GM13976 (cell line): ENCODE data around the gene RTBDN.

Experiments used
- DNase-seq: peaks from one replicate; pipeline ENCODE4 v3.0.0; 2012; ENCODE audit warnings: low spot score
- in situ Hi-C: fragments of 300-500 bp; cut with MboI; formaldehyde crosslinking; loops from one replicate; pipeline ENCODE4 v1.12.0; 2022; ENCODE audit warnings: low sequenced_read_pairs, mixed read lengths, inconsistent platforms; ENCODE audit not compliant: unreplicated experiment
- TF ChIP-seq, protein P1 (sequence below): IDR thresholded peaks from 2 replicates; pipeline ENCODE4 v1.5.1; 2012; ENCODE audit warnings: borderline replicate concordance, mild to moderate bottlenecking; ENCODE audit not compliant: insufficient read depth; ENCODE audit errors: extremely low read depth, missing control alignments, control extremely low read depth

RTBDN gene

DNA sequence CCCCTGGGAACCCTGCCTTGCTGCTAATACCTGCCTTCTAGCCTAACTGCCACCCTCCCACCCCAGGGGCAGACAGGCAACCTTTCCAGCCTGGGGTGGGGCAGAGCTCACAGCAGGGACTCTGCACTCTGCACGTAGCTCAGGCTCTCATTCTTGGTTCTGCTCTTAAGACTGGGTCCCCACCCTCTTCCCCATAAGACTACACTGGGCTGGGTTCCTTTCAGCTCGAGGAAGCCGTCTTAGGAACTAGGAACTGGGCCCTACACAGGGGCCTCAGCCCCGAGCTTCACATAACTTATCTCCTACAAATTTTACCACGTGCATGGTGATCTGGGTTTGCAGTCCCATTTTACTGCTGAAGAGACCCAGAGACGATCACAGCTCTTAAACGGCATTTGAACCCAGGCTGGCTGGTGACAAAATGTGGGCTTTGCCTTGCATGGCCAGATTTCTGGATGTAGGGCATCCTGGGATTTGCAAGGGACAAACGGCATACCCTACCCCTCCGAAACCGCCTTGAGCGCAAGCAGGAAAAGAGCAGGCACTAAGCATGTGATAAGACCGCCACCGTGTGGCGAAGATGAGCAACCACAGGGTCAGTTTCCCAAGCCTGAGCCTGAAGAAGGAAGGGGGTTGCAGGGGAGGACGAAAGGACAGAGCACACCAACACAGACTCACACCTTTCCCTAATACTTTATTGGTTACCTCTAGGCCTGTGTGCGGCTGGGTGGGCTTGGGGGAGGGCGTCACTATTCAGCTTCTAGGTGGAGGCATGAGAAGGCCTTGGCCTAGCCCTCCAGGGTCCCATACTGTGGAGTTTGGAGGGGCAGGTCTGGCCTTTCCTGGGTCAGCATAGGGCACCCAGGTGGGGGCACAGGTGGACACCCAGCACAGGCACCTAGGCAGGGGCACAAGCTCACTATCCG, 38.0 kb downstream of the RTBDN start:
- TF ChIP-seq, protein P1, sequence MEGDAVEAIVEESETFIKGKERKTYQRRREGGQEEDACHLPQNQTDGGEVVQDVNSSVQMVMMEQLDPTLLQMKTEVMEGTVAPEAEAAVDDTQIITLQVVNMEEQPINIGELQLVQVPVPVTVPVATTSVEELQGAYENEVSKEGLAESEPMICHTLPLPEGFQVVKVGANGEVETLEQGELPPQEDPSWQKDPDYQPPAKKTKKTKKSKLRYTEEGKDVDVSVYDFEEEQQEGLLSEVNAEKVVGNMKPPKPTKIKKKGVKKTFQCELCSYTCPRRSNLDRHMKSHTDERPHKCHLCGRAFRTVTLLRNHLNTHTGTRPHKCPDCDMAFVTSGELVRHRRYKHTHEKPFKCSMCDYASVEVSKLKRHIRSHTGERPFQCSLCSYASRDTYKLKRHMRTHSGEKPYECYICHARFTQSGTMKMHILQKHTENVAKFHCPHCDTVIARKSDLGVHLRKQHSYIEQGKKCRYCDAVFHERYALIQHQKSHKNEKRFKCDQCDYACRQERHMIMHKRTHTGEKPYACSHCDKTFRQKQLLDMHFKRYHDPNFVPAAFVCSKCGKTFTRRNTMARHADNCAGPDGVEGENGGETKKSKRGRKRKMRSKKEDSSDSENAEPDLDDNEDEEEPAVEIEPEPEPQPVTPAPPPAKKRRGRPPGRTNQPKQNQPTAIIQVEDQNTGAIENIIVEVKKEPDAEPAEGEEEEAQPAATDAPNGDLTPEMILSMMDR = peak; percentile 87
- in situ Hi-C loops = no loop called here
- peak; percentile 74 for DNase-seq

DNA sequence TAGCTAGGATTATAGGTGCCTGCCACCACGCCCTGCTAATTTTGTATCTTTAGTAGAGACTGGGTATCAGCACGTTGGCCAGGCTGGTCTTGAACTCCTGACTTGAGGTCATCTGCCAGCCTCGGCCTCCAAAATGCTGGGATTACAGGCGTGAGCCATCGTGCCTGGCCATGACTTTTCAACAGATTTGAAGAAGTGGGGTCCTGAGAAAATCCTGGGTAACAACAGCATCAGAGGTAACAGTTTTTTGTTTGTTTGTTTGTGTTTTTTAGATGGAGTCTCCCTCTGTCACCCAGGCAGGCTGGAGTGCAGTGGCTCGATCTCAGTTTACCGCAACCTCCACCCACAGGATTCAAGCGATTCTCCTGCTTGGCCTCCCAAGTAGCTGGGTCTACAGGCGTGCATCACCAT, 39.4 kb downstream of the RTBDN start:
- TF ChIP-seq, protein P1 = no peak
- no peak for DNase-seq
- in situ Hi-C loops = no loop called here

DNA sequence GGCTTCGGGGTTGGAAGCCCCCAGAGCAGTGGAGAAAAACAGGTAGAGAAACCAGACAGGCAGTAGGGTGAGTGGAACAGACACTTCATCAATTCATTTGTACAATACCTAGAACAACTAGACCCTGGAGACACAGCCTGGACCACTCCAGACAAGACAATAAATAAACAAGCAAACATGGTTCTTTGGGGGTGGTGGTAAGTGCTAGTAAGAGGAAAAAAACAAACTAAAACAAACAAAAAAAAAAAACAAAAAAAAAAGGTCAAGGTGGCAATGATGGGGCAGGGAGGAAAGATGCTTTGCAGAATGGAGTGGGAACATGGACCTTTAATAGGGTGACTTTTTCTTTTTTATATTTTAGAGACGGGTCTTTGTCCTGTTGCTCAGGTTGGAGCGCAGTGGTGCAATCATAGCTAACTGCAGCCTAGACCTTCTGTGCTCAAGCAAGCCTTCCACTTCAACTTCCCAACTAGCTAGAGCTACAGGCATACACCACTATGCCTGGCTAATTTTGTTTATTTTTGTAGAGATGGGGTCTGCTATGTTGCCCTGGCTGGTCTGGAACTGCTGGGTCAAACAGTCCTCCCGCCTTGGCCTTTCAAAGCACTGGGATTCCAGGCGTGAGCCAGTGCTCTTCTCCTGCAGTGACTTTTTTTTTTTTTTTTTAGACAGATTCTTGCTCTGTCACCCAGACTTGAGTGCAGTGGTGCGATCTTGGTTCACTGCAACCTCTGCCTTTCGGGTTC, 40.0 kb downstream of the RTBDN start:
- in situ Hi-C loops = no loop called here
- TF ChIP-seq, protein P1 = no peak
- DNase-seq = no peak

DNA sequence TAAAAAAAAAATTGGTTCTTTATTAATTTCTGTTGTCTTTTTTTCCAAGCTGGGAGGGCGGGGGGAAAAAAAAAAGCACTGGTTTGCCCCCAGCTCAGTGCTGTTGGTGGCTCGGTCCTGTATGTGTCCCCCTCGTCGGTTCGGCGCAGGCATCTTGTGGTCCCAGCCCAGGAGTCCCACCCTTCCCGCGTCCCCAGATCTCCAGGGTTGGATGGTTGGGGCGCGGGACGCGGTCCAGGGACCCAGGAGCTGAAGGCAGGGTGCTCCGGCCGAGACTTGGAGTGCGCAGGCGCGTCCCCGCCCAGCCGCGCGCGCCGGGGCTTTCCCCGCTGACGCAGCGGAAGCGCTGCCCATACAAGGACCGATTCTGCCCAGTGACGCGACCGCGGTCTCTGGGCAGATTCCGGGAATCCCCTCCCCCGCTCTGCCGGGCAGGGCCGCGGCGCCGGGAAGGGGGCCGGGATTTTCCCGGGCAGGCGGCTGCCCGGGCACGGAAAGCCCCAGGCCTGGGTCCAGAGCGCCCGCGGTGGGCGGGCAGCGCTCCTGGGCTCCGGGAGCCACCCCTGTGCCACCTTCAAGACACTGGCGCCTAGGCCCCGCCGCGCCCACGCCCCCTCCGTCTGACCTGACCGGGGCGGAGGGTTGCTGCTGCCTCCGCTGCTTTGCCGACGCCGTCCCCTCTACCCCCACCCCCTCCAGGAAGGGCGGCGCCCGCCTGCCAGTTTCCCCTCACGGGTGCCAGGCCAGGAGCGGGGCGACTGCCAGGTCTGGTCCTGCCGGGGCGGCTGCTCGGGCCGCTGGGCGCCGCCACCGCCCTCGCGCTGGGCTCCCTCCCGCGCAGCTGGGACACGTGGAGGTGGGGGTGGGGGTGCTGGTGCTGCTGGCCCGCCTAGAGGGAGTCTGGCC, 40.8 kb downstream of the RTBDN start:
- TF ChIP-seq, protein P1 = no peak
- in situ Hi-C loops = no loop called here
- peak; percentile 94 for DNase-seq

DNA sequence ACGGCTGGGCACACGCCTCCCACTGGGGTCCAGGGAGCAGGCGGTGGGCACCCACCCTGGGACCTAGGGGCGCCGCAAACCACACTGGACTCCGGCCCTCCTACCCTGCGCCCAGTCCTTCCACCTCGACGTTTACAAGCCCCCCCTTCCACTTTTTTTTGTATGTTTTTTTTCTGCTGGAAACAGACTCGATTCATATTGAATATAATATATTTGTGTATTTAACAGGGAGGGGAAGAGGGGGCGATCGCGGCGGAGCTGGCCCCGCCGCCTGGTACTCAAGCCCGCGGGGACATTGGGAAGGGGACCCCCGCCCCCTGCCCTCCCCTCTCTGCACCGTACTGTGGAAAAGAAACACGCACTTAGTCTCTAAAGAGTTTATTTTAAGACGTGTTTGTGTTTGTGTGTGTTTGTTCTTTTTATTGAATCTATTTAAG, 41.5 kb downstream of the RTBDN start:
- in situ Hi-C loops = no loop called here
- TF ChIP-seq, protein P1 = no peak

More for the DNA sequence above, 41.5 kb downstream of the RTBDN start:
- no peak for DNase-seq
